Neural cell (in vitro differentiated cells): Measurements from ENCODE around the gene COLQ.

Source experiments
- EP300 ChIP-seq: fragments of 450-650 bp; conservative IDR thresholded peaks from 2 replicates; pipeline ENCODE4 v1.6.1; 2014; ENCODE audit warnings: antibody characterized with exemption, mild to moderate bottlenecking, moderate library complexity; ENCODE audit not compliant: poor library complexity, severe bottlenecking
- MXI1 ChIP-seq: fragments of 450-650 bp; conservative IDR thresholded peaks from 2 replicates; pipeline ENCODE4 v1.6.1; 2014; ENCODE audit warnings: antibody characterized with exemption, mild to moderate bottlenecking; ENCODE audit not compliant: poor library complexity, severe bottlenecking
- POLR2AphosphoS5 ChIP-seq: IDR thresholded peaks from 2 replicates; pipeline ENCODE4 v1.6.1; 2012
- RAD21 ChIP-seq: fragments of 450-650 bp; conservative IDR thresholded peaks from 2 replicates; pipeline ENCODE4 v1.6.1; 2014; ENCODE audit warnings: antibody characterized with exemption, mild to moderate bottlenecking, moderate library complexity
- REST ChIP-seq: IDR thresholded peaks from 2 replicates; pipeline ENCODE4 v1.6.1; 2012; ENCODE audit warnings: borderline replicate concordance
- TAF1 ChIP-seq: IDR thresholded peaks from 2 replicates; pipeline ENCODE4 v1.6.1; 2012; ENCODE audit warnings: low read depth
- TF ChIP-seq, protein P1 (sequence below): fragments of 450-650 bp; IDR thresholded peaks from 2 replicates; pipeline ENCODE4 v1.5.1; 2014; ENCODE audit warnings: antibody characterized with exemption, mild to moderate bottlenecking, moderate library complexity; ENCODE audit not compliant: poor library complexity, severe bottlenecking

GRCh38 chr3:15542614-15543013 lies 21.1 kb upstream of the COLQ start:
- TF ChIP-seq TAF1 (no peak), MXI1 (no peak), RAD21 (no peak), POLR2AphosphoS5 (no peak), REST (no peak), EP300 (no peak)
- TF ChIP-seq, protein P1, sequence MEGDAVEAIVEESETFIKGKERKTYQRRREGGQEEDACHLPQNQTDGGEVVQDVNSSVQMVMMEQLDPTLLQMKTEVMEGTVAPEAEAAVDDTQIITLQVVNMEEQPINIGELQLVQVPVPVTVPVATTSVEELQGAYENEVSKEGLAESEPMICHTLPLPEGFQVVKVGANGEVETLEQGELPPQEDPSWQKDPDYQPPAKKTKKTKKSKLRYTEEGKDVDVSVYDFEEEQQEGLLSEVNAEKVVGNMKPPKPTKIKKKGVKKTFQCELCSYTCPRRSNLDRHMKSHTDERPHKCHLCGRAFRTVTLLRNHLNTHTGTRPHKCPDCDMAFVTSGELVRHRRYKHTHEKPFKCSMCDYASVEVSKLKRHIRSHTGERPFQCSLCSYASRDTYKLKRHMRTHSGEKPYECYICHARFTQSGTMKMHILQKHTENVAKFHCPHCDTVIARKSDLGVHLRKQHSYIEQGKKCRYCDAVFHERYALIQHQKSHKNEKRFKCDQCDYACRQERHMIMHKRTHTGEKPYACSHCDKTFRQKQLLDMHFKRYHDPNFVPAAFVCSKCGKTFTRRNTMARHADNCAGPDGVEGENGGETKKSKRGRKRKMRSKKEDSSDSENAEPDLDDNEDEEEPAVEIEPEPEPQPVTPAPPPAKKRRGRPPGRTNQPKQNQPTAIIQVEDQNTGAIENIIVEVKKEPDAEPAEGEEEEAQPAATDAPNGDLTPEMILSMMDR = no peak
